Neural progenitor cell (in vitro differentiated cells): Measurements from ENCODE around the gene PIK3C3.

Experiments used
- EZH2 ChIP-seq: fragments of 200-600 bp; sonication (generic); IDR thresholded peaks from 2 replicates; pipeline ENCODE4 v1.6.1; 2017; ENCODE audit warnings: antibody characterized with exemption, mild to moderate bottlenecking, moderate library complexity
- EZH2phosphoT487 ChIP-seq: fragments of 200-600 bp; sonication (generic); IDR thresholded peaks from 2 replicates; pipeline ENCODE4 v1.6.1; 2017; ENCODE audit warnings: antibody characterized with exemption
- TF ChIP-seq, protein P1 (sequence below): fragments of 200-600 bp; sonication (generic); IDR thresholded peaks from 2 replicates; pipeline ENCODE4 v1.5.1; 2017; ENCODE audit warnings: antibody characterized with exemption, mild to moderate bottlenecking

DNA sequence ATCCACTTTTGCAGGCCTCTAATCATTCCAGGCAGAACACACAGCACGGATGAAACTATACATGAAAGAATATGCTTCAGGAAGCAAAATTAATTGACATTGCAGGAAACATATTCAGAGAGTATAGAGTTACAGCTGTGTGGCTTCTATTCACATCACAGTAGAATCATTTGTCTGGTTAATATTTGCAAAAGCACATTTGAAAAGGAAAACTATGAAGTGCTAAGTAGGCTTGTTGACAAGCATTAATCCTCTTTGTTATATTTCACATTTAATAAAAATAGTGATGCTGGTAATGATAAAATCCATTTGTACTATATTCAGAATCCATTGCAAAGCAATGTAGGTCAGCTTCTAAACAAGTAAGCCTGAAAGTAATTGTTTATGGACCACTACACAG is 32.2 kb upstream of the PIK3C3 start:
- TF ChIP-seq, protein P1, sequence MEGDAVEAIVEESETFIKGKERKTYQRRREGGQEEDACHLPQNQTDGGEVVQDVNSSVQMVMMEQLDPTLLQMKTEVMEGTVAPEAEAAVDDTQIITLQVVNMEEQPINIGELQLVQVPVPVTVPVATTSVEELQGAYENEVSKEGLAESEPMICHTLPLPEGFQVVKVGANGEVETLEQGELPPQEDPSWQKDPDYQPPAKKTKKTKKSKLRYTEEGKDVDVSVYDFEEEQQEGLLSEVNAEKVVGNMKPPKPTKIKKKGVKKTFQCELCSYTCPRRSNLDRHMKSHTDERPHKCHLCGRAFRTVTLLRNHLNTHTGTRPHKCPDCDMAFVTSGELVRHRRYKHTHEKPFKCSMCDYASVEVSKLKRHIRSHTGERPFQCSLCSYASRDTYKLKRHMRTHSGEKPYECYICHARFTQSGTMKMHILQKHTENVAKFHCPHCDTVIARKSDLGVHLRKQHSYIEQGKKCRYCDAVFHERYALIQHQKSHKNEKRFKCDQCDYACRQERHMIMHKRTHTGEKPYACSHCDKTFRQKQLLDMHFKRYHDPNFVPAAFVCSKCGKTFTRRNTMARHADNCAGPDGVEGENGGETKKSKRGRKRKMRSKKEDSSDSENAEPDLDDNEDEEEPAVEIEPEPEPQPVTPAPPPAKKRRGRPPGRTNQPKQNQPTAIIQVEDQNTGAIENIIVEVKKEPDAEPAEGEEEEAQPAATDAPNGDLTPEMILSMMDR, result no peak
- TF ChIP-seq EZH2 (no peak), EZH2phosphoT487 (no peak)
